HG03196 (cell line): ENCODE results near the gene FRMD4A.
A peak's percentile ranks its signal among the peaks of the same experiment; 100 is the strongest.

Experiments used
- ATAC-seq: cut with Tn5 transposase; IDR thresholded peaks from one replicate; pipeline ENCODE4 v1.9.1; 2021; ENCODE audit not compliant: unreplicated experiment

Gene FRMD4A

GRCh38 chr10:13739183-13739582, 591.5 kb downstream of the FRMD4A start:
- ATAC-seq, result no peak

- ATAC-seq, result no peak
Observed at GRCh38 chr10:13736506-13736905, 594.2 kb downstream of the FRMD4A start.

GRCh38 chr10:13734151-13734550, 596.6 kb downstream of the FRMD4A start:
- no peak for ATAC-seq

GRCh38 chr10:13733071-13733470, 597.7 kb downstream of the FRMD4A start:
- no peak for ATAC-seq

- ATAC-seq, result no peak
Observed at GRCh38 chr10:13732465-13732881, 598.3 kb downstream of the FRMD4A start.

GRCh38 chr10:13731799-13732198, 598.9 kb downstream of the FRMD4A start:
- ATAC-seq, result no peak

GRCh38 chr10:13730956-13731355, 599.8 kb downstream of the FRMD4A start:
- no peak for ATAC-seq

GRCh38 chr10:13730306-13730652, 600.4 kb downstream of the FRMD4A start:
- ATAC-seq, result no peak

GRCh38 chr10:13729586-13730305, 601.0 kb downstream of the FRMD4A start:
- ATAC-seq, result no peak

- no peak for ATAC-seq
Observed at GRCh38 chr10:13728898-13729535, 601.7 kb downstream of the FRMD4A start.

- ATAC-seq, result no peak
Observed at GRCh38 chr10:13725594-13725993, 605.1 kb downstream of the FRMD4A start.

GRCh38 chr10:13724484-13724883, 606.2 kb downstream of the FRMD4A start:
- ATAC-seq, result no peak

- no peak for ATAC-seq
Observed at GRCh38 chr10:13722747-13723653, 607.7 kb downstream of the FRMD4A start.

GRCh38 chr10:13721486-13721885, 609.2 kb downstream of the FRMD4A start:
- no peak for ATAC-seq

- ATAC-seq, result no peak
Observed at GRCh38 chr10:13720699-13721098, 610.0 kb downstream of the FRMD4A start.

GRCh38 chr10:13719425-13719824, 611.3 kb downstream of the FRMD4A start:
- ATAC-seq, result no peak

- ATAC-seq, result no peak
Observed at GRCh38 chr10:13718820-13719219, 611.9 kb downstream of the FRMD4A start.

- ATAC-seq, result peak; percentile 36
Observed at GRCh38 chr10:13717936-13718772, 612.6 kb downstream of the FRMD4A start.

GRCh38 chr10:13717571-13717935, 613.2 kb downstream of the FRMD4A start:
- no peak for ATAC-seq

GRCh38 chr10:13716081-13717071, 614.3 kb downstream of the FRMD4A start:
- no peak for ATAC-seq
